MM.1S (cell line): ENCODE results near the gene DCTN3.

ENCODE experiments used
- DNase-seq: peaks from one replicate; pipeline ENCODE4 v3.0.0-alpha.2; 2015
- H2AFZ ChIP-seq: fragments of 300-600 bp; sonication (generic); 2 replicates; pipeline ENCODE4 v1.6.0; 2016; ENCODE audit warnings: antibody characterized with exemption, low read length
- H3F3A ChIP-seq: fragments of 300-600 bp; sonication (generic); 2 replicates; pipeline ENCODE4 v1.6.1; 2016; ENCODE audit warnings: mild to moderate bottlenecking, antibody characterized with exemption, low read length, moderate library complexity, mixed read lengths; ENCODE audit not compliant: insufficient read depth
- H3K27ac ChIP-seq: fragments of 300-600 bp; sonication (generic); 2 replicates; pipeline ENCODE4 v1.5.1; 2016; ENCODE audit warnings: mild to moderate bottlenecking, low read length
- H3K27me3 ChIP-seq: fragments of 300-600 bp; sonication (generic); replicated peaks from 2 replicates; pipeline ENCODE4 v1.6.0; 2016; ENCODE audit warnings: low read length; ENCODE audit not compliant: insufficient read depth
- H3K36me3 ChIP-seq: fragments of 300-600 bp; sonication (generic); replicated peaks from 2 replicates; pipeline ENCODE4 v1.6.1; 2016; ENCODE audit warnings: mild to moderate bottlenecking, low read length, mixed read lengths; ENCODE audit not compliant: insufficient read depth
- H3K4me1 ChIP-seq: fragments of 300-600 bp; sonication (generic); 2 replicates; pipeline ENCODE4 v1.6.1; 2016; ENCODE audit warnings: low read length, mixed read lengths
- H3K4me2 ChIP-seq: fragments of 300-600 bp; sonication (generic); 2 replicates; pipeline ENCODE4 v1.6.0; 2016; ENCODE audit warnings: low read depth, low read length
- H3K4me3 ChIP-seq: fragments of 300-600 bp; sonication (generic); 2 replicates; pipeline ENCODE4 v1.5.1; 2016; ENCODE audit warnings: low read length, mixed read lengths
- H3K79me2 ChIP-seq: fragments of 300-600 bp; sonication (generic); 2 replicates; pipeline ENCODE4 v1.6.1; 2016; ENCODE audit warnings: mixed run types, low read length, mixed read lengths
- H3K9ac ChIP-seq: fragments of 300-600 bp; sonication (generic); 2 replicates; pipeline ENCODE4 v1.6.1; 2016; ENCODE audit warnings: low read length, mixed read lengths
- H3K9me2 ChIP-seq: fragments of 300-600 bp; sonication (generic); replicated peaks from 2 replicates; pipeline ENCODE4 v1.6.1; 2016; ENCODE audit warnings: mild to moderate bottlenecking, low read length, mixed read lengths; ENCODE audit not compliant: insufficient read depth
- H3K9me3 ChIP-seq: fragments of 300-600 bp; sonication (generic); replicated peaks from 2 replicates; pipeline ENCODE4 v1.6.1; 2016; ENCODE audit warnings: mild to moderate bottlenecking, low read length, mixed read lengths; ENCODE audit not compliant: insufficient read depth
- H4K20me1 ChIP-seq: fragments of 300-600 bp; sonication (generic); 2 replicates; pipeline ENCODE4 v1.6.1; 2016; ENCODE audit warnings: mild to moderate bottlenecking, low read length, moderate library complexity, mixed read lengths; ENCODE audit not compliant: insufficient read depth
- EZH2 ChIP-seq: fragments of 300-600 bp; sonication (generic); optimal IDR thresholded peaks from 2 replicates; pipeline ENCODE3; 2017; ENCODE audit warnings: low read depth, mild to moderate bottlenecking, antibody characterized with exemption, low read length, mixed read lengths
- EZH2phosphoT487 ChIP-seq: fragments of 300-600 bp; sonication (generic); IDR thresholded peaks from 2 replicates; pipeline ENCODE4 v1.6.1; 2018; ENCODE audit warnings: antibody characterized with exemption, low read length
- TF ChIP-seq, protein P1 (sequence below): fragments of 300-600 bp; sonication (generic); IDR thresholded peaks from 2 replicates; pipeline ENCODE4 v1.5.1; 2016; ENCODE audit warnings: antibody characterized with exemption, low read length, mixed read lengths

DCTN3 gene

GRCh38 chr9:34580358-34580757 lies 39.9 kb downstream of the DCTN3 start:
- Histone ChIP-seq H3K9ac (no peak overlapping the region), H3K4me1 (no peaks in the 10 kb centered on the region), H3K79me2 (no peaks in the 10 kb centered on the region), H3F3A (no peaks in the 10 kb centered on the region), H3K27me3 (peaks cover 77% of the 10 kb centered on the region), H4K20me1 (no peaks in the 10 kb centered on the region), H3K36me3 (no peaks in the 10 kb centered on the region), H3K27ac (no peak overlapping the region), H3K9me3 (no peaks in the 10 kb centered on the region), H3K9me2 (no peaks in the 10 kb centered on the region), H3K4me2 (no peak overlapping the region), H3K4me3 (no peak overlapping the region), H2AFZ (no peak overlapping the region)
- DNase-seq: no peak
- TF ChIP-seq EZH2 (no peak), EZH2phosphoT487 (no peak)
- TF ChIP-seq, protein P1, sequence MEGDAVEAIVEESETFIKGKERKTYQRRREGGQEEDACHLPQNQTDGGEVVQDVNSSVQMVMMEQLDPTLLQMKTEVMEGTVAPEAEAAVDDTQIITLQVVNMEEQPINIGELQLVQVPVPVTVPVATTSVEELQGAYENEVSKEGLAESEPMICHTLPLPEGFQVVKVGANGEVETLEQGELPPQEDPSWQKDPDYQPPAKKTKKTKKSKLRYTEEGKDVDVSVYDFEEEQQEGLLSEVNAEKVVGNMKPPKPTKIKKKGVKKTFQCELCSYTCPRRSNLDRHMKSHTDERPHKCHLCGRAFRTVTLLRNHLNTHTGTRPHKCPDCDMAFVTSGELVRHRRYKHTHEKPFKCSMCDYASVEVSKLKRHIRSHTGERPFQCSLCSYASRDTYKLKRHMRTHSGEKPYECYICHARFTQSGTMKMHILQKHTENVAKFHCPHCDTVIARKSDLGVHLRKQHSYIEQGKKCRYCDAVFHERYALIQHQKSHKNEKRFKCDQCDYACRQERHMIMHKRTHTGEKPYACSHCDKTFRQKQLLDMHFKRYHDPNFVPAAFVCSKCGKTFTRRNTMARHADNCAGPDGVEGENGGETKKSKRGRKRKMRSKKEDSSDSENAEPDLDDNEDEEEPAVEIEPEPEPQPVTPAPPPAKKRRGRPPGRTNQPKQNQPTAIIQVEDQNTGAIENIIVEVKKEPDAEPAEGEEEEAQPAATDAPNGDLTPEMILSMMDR: no peak

DNA sequence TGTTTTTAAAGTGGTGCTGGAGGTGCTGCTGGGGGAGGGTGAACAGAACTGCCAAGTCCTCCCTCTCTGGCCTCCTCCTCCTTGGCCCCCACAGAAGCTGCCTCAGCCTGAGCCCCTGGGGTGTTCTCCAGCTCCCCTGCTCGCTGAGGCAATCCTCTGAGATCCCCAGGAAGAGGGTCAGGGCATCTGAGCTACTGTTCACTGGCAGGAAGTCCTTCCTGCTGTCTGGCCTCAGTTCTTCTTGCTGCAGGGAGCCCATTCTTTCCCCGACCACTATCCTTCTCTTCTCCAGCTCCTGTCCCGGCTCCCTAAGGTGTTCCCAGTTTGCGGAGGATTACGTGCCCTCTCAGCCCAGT lies 40.5 kb downstream of the DCTN3 start:
- no peak for TF ChIP-seq EZH2phosphoT487
- no peak for TF ChIP-seq EZH2
- TF ChIP-seq, protein P1: no peak
- H3F3A ChIP-seq: no peaks in the 10 kb centered on the region
- H3K36me3 ChIP-seq: no peaks in the 10 kb centered on the region
- H3K4me2 ChIP-seq: no peak overlapping the region
- H3K9me3 ChIP-seq: no peaks in the 10 kb centered on the region
- H2AFZ ChIP-seq: no peak overlapping the region
- no peaks in the 10 kb centered on the region for H3K9me2 ChIP-seq
- no peak overlapping the region for H3K27ac ChIP-seq
- no peaks in the 10 kb centered on the region for H3K4me1 ChIP-seq
- no peak for DNase-seq
- H3K9ac ChIP-seq: no peak overlapping the region
- no peak overlapping the region for H3K4me3 ChIP-seq
- H3K27me3 ChIP-seq: peaks cover 77% of the 10 kb centered on the region
- H4K20me1 ChIP-seq: no peaks in the 10 kb centered on the region
- no peaks in the 10 kb centered on the region for H3K79me2 ChIP-seq

DNA sequence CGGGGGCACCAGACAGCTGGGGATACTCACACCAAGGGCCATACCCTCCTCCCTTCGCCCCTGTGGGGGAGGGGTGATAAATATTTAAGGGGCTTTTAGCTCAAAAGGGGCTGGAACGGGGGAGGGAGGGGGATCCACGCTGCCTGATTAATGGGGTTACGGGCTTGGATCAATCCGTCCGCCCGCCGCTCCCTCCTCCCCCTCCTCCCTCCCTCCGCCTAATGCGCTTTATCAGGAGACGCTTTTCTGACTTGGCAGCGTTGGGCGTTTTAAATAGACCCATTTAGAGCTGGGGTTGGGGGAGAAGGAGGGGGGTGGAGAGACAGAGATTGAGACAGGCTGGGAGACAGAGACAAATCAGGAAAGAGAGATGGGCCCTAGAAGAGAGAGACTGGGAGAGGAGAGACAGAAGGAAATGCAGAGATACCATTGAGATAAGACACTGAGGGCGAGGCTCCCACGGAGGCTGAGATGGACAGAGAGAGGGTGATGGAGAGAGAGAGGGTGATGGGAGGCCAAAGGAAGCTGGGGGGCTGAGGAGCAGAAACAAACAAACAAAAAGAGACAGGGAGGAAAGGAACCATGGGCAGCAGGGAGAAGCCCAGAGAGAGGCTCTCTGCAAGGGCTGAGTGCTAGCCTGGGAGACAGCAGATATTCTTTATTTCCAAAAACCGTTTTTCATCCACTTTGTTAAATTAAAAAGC lies 41.0 kb downstream of the DCTN3 start:
- Histone ChIP-seq H3K27ac (no peak overlapping the region), H4K20me1 (no peaks in the 10 kb centered on the region), H3K4me3 (no peak overlapping the region), H3K9ac (no peak overlapping the region), H3K9me3 (no peaks in the 10 kb centered on the region), H3K9me2 (no peaks in the 10 kb centered on the region), H2AFZ (no peak overlapping the region), H3K4me2 (no peak overlapping the region), H3K36me3 (no peaks in the 10 kb centered on the region), H3F3A (no peaks in the 10 kb centered on the region), H3K27me3 (peaks cover 77% of the 10 kb centered on the region), H3K4me1 (no peaks in the 10 kb centered on the region), H3K79me2 (no peaks in the 10 kb centered on the region)
- no peak for DNase-seq
- TF ChIP-seq EZH2phosphoT487 (no peak), EZH2 (no peak)
- TF ChIP-seq, protein P1: no peak
